Ascending aorta (tissue), 2 donors: Measurements from ENCODE around the gene RNF121. TPM values are rescaled to one million over a fixed set of nuclear protein-coding genes. Genes with fewer than 3 reads are reported as not detected.

Source experiments
- DNase-seq, 2 donors: peaks; one replicate each; pipeline ENCODE4 v3.0.0-alpha.2; 2019; ENCODE audit warnings: low spot score in 2 of 2
- H3K27ac ChIP-seq, 2 donors: fragments of 200-600 bp; sonication (generic); one replicate each; pipeline ENCODE4 v1.5.1; 2016 to 2017; ENCODE audit warnings: mild to moderate bottlenecking in 1 of 2
- H3K27me3 ChIP-seq: fragments of 200-600 bp; sonication (generic); one replicate; pipeline ENCODE4 v1.5.1; 2017
- H3K36me3 ChIP-seq, 2 donors: fragments of 200-600 bp; sonication (generic); one replicate each; pipeline ENCODE4 v1.5.1; 2016
- H3K4me1 ChIP-seq, 2 donors: fragments of 200-600 bp; sonication (generic); one replicate each; pipeline ENCODE4 v1.5.1; 2016 to 2017; ENCODE audit warnings: mild to moderate bottlenecking in 1 of 2
- H3K4me3 ChIP-seq, 2 donors: fragments of 200-600 bp; sonication (generic); one replicate each; pipeline ENCODE4 v1.5.1; 2016 to 2017; ENCODE audit warnings: mild to moderate bottlenecking in 1 of 2
- H3K9me3 ChIP-seq, 2 donors: fragments of 200-600 bp; sonication (generic); one replicate each; pipeline ENCODE4 v1.5.1; 2016
- CTCF ChIP-seq, 3 experiments: fragments of 200-600 bp in 2 of 3; fragments of 450-650 bp in 1 of 3; sonication (generic) in 2 of 3; IDR thresholded peaks; one replicate each; pipeline ENCODE4 v1.5.1; 2016 to 2019; ENCODE audit warnings: antibody characterized with exemption in 3 of 3, mild to moderate bottlenecking in 1 of 3, moderate library complexity in 1 of 3
- intact Hi-C: fragments of 100-400 bp; cut with DNase I; formaldehyde crosslinking; loops from one replicate; pipeline ENCODE4 v1.15.1; 2023
- total RNA-seq: library from RNA; depleted of rRNA; stranded (reverse); fragments of >200 nt; gene quantifications from one replicate; pipeline ENCODE4 v1.1.0, GENCODE V29; 2016

Gene RNF121
- total RNA-seq, 1 donor from 2014 or later = 5.0 TPM

- peak overlapping the region; percentile 77 to 81 for H3K27ac ChIP-seq
- no peak for DNase-seq
- H3K36me3 ChIP-seq = no peaks in the 10 kb centered on the region
- TF ChIP-seq CTCF (IDR thresholded peaks at IDR 0.05) = no peak
- intact Hi-C loops = loop anchor here (10.0 kb wide), 1 partner anchor 482 kb away; the partner anchor contains the start of gene NADSYN1
- H3K9me3 ChIP-seq = no peaks in the 10 kb centered on the region
- no peaks in the 10 kb centered on the region for H3K27me3 ChIP-seq
- H3K4me3 ChIP-seq = no peak overlapping the region
- peaks cover 0 to 19% of the 10 kb centered on the region in 2 donors for H3K4me1 ChIP-seq
Observed at GRCh38 chr11:71936825-71937224, 8.0 kb downstream of the RNF121 start.

GRCh38 chr11:71937826-71938225, 9.0 kb downstream of the RNF121 start:
- Histone ChIP-seq H3K27me3 (no peaks in the 10 kb centered on the region), H3K4me1 (peaks cover 0 to 19% of the 10 kb centered on the region in 2 donors)
- DNase-seq = peak in 1 of 2 donors; percentile 68

GRCh38 chr11:71940561-71941219, 11.8 kb downstream of the RNF121 start:
- TF ChIP-seq CTCF (IDR thresholded peaks at IDR 0.05) = no peak
- intact Hi-C loops = no loop called here
- H3K9me3 ChIP-seq = no peaks in the 10 kb centered on the region
- H3K4me1 ChIP-seq = peaks cover 0 to 17% of the 10 kb centered on the region in 2 donors
- no peak for DNase-seq
- H3K4me3 ChIP-seq = no peak overlapping the region
- no peaks in the 10 kb centered on the region for H3K27me3 ChIP-seq
- no peak overlapping the region for H3K27ac ChIP-seq
- H3K36me3 ChIP-seq = no peaks in the 10 kb centered on the region

More at GRCh38 chr11:71937826-71938225, 9.0 kb downstream of the RNF121 start:
- TF ChIP-seq CTCF (IDR thresholded peaks at IDR 0.05) = no peak
- no peaks in the 10 kb centered on the region for H3K36me3 ChIP-seq
- no peaks in the 10 kb centered on the region for H3K9me3 ChIP-seq
- intact Hi-C loops = loop anchor here (10.0 kb wide), 1 partner anchor 483 kb away; the partner anchor contains the start of gene NADSYN1
- peak overlapping the region; percentile 77 to 81 for H3K27ac ChIP-seq
- peak overlapping the region in 1 of 2 donors; percentile 23 for H3K4me3 ChIP-seq

- H3K4me1 ChIP-seq = peaks cover 0 to 13% of the 10 kb centered on the region in 2 donors
- no peak for DNase-seq
- intact Hi-C loops = no loop called here
- H3K27me3 ChIP-seq = no peaks in the 10 kb centered on the region
- no peak overlapping the region for H3K4me3 ChIP-seq
- H3K9me3 ChIP-seq = no peaks in the 10 kb centered on the region
- no peak overlapping the region for H3K27ac ChIP-seq
- no peaks in the 10 kb centered on the region for H3K36me3 ChIP-seq
- no peak for TF ChIP-seq CTCF (IDR thresholded peaks at IDR 0.05)
Observed at GRCh38 chr11:71946144-71946571, 17.3 kb downstream of the RNF121 start.

GRCh38 chr11:71947498-71947897, 18.7 kb downstream of the RNF121 start:
- intact Hi-C loops = no loop called here
- H3K27ac ChIP-seq = no peak overlapping the region
- no peaks in the 10 kb centered on the region for H3K36me3 ChIP-seq
- peaks cover 0 to 13% of the 10 kb centered on the region in 2 donors for H3K4me1 ChIP-seq
- no peak for DNase-seq
- no peak for TF ChIP-seq CTCF (IDR thresholded peaks at IDR 0.05)
- H3K9me3 ChIP-seq = no peaks in the 10 kb centered on the region
- H3K27me3 ChIP-seq = no peaks in the 10 kb centered on the region
- no peak overlapping the region for H3K4me3 ChIP-seq
